H1 (cell line): ENCODE data around the gene PPFIBP2. TPM values are rescaled to one million over a fixed set of nuclear protein-coding genes. Genes with fewer than 3 reads are reported as not detected.

ENCODE experiments used
- BRCA1 ChIP-seq: IDR thresholded peaks from 2 replicates; pipeline ENCODE4 v1.6.1; 2012; ENCODE audit warnings: low read depth, low read length, improper control_type of control experiment
- SAP30 ChIP-seq: fragments of 300-600 bp; sonication (generic); IDR thresholded peaks from 2 replicates; pipeline ENCODE4 v1.7.1; 2012; ENCODE audit warnings: low read length, moderate library complexity, mild to moderate bottlenecking, inconsistent platforms; ENCODE audit not compliant: insufficient read depth, insufficient replicate concordance
- SP4 ChIP-seq: IDR thresholded peaks from 2 replicates; pipeline ENCODE4 v1.6.1; 2012; ENCODE audit warnings: low read length, inconsistent platforms
- TCF12 ChIP-seq: IDR thresholded peaks from 2 replicates; pipeline ENCODE4 v1.6.1; 2011; ENCODE audit warnings: low read depth, mild to moderate bottlenecking, low read length
- polyA plus RNA-seq, 7 experiments: library from polyadenylated mRNA; depleted of rRNA in 3 of 7; stranded (reverse) in 5 of 7; unstranded in 2 of 7; fragments of >200 nt in 5 of 7; fragments of 200-250 nt in 2 of 7; gene quantifications; 1 replicate in 5 of 7; 2 replicates in 1 of 7; 4 replicates in 1 of 7; pipeline versions ENCODE4 v1.2.1 to v1.2.3, GENCODE V29; 2011 to 2013; ENCODE audit warnings: missing spikeins in 2 of 7, mixed read lengths in 2 of 7
- total RNA-seq: library from RNA; stranded (reverse); fragmentation: NEBNext Ultra II Directional; extraction: Animal tissue kit (Norgen Biotek cat#: 25700); gene quantifications from 2 replicates; pipeline ENCODE4 v1.2.1, GENCODE V29; 2021

PPFIBP2 gene
- total and polyA plus RNA-seq, 2 of the 8 experiments (the other 6 are each of a cell fraction or from before 2014, with no cell fraction given), result 5.5 to 9.8 TPM

DNA sequence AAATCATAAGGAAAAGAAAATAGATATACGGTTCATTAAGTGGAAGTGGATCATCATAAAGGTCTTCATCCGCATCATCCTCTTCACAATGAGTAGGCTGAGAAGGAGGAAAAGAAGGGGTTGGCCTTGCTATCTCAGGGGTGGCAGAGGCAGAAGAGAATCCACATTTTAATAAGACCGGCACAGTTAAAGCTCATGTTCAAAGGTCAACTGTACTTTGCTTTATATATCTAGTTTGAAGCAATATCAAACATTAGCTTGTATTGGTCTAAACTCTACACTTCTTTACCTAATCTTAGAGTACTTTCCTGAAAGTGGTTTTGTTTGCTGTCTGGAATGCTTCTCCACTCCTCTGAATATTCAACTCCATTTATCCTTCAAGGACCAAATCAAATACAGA is 5.7 kb upstream of the PPFIBP2 start (continued):
- TF ChIP-seq BRCA1 (no peak), SAP30 (no peak), SP4 (no peak), TCF12 (no peak)
